HG03439 (cell line): ENCODE measurements around the gene RSRC2.
"Not testable (repeated sequence)": the region's sequence is repeated elsewhere in the genome, so short reads cannot be mapped to it uniquely, and the experiment has no call there.

Experiments
- ATAC-seq: cut with Tn5 transposase; IDR thresholded peaks from one replicate; pipeline ENCODE4 v1.9.1; 2021; ENCODE audit warnings: mild to moderate bottlenecking, moderate library complexity; ENCODE audit not compliant: unreplicated experiment

RSRC2 gene, protein sequence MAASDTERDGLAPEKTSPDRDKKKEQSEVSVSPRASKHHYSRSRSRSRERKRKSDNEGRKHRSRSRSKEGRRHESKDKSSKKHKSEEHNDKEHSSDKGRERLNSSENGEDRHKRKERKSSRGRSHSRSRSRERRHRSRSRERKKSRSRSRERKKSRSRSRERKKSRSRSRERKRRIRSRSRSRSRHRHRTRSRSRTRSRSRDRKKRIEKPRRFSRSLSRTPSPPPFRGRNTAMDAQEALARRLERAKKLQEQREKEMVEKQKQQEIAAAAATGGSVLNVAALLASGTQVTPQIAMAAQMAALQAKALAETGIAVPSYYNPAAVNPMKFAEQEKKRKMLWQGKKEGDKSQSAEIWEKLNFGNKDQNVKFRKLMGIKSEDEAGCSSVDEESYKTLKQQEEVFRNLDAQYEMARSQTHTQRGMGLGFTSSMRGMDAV

DNA sequence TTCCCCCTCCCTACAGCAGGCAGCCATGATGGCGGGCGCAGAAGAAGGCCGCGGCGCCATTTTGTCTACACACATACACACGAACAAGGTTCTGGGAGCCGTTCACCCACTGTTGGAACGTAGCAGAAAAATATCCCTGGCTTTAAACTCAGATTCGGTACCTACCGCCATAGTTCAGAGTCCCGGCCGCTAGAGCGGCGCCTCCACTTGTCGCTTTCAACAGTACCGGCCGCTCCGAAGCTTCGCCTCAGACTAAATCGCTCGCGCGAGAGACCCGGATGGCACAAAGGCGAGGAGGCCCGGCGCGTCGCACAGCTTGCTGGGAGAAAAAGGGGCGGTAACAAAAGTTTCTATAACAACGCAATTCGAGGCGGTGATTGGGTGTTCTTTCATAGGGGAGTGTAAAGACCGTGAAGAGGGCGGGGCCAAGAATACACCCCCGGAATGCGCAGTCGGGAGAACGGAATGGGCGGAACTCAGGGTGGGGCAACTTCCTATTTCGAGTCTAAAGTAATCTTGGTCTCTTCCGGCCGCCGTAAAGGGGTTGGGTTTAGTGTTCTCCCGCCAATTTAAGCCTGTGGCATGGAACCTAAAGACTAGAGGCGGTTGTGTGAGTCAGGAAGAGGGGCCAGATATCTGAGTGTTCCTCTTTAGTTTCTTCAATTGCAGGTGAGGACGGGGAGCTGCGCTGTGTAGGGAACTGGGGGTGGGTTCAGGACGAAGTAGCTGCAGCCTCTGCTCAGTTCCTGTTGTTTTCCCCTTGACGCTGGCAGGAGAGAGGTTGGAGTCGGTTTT is at the start of gene RSRC2, which contains the start of gene KNTC1:
Gene RSRC2 (minus strand): TSS at position 254 of the 795 bp plus-strand sequence. CDS start 83 bp downstream, at position 171.
Gene KNTC1 (plus strand): TSS at position 567 of the 795 bp plus-strand sequence. CDS start 2,815 bp downstream, outside the sequence.
- peak; percentile 95 for ATAC-seq

DNA sequence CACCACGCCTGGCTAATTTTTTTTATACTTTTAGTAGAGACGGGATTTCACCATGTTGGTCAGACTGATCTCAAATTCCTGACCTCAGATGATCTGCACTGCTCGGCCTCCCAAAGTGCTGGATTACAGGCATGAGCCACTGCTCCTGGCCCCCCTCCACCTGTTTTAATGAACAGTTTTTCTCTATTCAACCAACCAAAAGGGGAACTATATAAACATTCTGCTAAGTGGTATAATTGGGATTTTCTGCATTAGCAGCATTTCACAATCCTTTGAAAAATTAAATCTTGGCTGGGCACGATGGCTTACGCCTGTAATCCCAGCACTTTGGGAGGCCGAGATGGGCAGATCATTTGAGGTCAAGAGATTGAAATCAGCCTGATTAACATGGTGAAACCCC is 45.1 kb upstream of the RSRC2 start:
- ATAC-seq, result no peak

DNA sequence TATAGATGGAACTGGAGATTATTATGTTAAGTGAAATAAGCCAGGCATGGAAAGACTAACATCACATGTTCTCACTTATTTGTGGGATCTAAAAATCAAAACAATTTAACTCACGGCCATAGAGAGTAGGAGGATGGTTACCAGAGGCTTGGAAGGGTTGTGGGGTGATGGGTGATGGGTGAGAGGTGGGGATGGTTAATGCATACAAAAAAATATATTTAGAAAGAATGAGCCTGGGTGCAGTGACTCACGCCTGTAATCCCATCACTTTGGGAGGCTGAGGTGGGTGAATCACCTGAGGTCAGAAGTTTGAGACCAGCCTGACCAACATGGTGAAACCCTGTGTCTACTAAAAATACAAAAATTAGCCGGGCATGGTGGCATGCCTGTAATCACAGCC is 43.3 kb upstream of the RSRC2 start:
- not testable (repeated sequence) for ATAC-seq

DNA sequence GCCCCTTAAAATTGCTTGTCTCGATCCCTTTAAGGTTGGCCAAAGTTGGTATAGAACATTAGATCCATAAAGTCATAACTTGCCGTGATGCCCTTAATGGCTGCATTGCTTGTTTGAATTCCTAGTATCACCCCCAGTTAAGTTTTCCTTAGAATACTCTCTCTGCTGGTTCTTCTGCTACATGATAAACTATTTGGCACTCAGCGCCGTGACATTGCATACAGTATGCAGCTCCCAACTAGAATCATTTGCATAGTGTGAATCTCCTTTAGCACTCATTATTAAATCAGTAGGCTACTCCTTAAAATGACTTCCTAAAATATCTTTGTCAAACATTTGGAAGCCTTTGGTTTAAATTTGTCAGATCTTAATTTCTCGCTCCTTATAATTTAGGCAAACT is 42.6 kb upstream of the RSRC2 start:
- no peak for ATAC-seq

DNA sequence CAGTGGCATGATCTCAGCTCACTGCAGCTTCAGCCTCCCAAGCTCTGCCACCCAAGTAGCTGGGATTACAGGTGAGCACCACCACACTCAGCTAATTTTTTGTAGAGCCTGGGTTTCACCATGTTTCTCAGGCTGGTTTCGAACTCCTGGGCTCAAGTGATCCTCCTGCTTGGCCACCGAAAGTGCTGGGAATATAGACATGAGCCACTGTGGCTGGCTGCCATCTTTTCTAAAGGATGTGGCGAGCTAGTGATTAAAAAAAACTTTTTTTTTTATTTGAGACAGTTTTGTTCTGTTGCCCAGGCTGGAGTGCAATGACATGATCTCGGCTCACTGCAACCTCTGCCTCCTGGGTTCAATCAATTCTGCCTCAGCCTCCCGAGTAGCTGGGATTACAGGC is 40.1 kb upstream of the RSRC2 start:
- not testable (repeated sequence) for ATAC-seq

DNA sequence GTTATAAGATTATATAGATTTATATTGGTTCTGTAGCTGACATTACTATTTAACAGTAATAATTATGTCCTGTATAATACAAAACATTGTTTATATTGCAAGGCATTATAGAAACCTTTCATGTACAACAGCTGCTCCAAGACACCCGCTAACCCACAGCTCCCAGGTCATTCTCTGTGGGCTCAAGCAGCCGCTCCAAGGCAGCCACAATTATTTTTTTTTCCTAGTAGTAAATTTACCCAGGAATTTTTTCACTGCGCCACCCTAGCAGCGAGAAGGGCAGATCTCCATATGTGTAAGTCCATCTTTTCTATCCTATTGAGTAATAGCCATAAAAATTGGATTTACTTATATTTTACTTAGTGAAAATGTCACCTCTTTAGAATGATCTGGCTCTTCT is 36.6 kb upstream of the RSRC2 start:
- no peak for ATAC-seq

DNA sequence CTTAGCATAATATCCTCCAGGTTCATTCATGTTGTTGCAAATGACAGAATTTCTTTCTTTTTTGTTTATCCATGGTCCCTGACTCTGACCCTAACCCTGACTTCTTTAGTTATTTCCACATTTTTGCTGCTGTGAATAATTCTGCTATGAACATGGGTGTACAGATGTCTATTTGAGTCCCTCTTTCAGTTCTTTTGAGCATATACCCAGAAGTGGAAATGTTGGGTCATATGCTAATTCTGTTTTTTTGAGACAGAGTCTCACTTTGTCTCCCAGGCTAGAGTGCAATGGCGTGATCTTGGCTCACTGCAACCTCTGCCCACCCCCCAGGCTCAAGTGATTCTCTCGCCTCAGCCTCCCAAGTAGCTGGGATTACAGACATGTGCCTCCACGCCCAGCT is 33.4 kb upstream of the RSRC2 start:
- no peak for ATAC-seq

DNA sequence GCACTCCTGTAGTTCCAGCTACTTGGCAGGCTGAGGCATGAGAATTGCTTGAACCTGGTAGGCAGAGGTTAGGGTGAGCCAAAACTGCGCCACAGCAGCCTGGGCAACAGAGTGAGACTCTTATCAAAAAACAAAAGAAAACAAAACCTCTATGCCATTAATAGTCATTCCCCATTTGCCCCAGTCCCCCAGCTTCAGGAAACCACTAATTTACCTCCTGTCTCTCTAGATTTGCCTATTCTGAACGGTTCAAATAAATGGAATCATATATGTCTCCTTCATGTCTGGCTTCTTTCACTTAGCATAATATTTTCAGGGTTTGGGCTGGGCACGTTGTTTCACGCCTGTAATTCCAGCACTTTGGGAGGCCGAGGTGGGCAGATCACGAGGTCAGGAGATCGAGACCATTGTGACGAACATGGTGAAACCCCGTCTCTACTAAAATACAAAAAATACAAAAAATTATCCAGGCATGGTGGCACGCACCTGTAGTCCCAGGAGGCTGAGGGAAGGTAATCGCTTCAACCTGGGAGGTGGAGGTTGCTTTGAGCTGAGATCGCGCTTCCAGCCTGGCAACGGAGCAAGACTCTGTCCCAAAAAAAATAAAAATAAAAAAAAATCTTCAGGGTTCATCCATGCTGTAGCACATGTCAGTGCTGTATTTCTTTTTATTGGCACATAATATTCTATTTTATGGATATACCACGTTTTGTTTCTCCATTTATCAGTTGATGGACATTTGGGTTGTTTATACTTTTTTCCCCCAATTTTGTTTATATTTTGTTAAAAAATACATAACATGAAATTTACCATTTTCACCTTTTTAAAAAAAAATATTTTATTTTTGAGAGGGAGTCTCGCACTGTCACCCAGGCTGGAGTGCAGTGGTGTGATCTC is 32.3 kb upstream of the RSRC2 start:
- peak; percentile 48 for ATAC-seq

DNA sequence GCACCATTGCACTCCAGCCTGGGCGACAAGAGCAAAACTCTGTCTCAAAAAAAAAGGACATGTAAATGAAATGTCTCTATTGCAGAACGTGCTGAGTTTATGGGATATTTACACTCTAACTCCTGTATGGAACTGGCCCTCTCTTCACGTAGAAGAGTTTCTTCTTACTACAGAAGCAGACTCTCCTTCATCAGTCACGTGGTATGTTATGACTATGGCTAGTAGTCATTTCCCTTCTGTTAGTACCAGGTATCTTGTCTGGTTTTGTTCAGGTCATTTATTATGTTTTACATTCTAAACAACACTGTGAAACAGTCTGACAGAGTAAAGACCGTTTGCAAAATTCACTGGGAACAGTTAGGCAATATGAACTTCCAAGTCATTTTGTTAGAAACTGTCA is 20.6 kb upstream of the RSRC2 start:
- ATAC-seq, result no peak

DNA sequence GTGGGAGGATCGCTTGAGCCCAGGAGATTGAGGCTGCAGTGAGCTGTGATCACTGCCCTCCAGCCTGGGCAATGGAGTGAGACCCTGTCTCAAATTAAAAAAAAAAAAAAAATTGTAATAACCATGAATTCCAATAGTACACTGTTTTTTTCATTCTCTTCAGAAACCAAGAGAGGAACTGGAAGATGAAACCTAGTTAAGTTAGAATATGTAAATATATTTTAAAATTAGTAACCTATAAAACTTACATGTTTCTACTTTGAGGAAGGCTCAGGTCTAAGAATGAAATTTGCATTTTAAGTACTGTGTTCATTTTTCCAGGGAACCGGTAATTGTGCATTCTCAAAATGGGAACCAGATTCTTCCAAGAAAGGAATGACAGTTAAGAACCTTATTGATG is 19.1 kb upstream of the RSRC2 start:
- ATAC-seq, result peak; percentile 64

DNA sequence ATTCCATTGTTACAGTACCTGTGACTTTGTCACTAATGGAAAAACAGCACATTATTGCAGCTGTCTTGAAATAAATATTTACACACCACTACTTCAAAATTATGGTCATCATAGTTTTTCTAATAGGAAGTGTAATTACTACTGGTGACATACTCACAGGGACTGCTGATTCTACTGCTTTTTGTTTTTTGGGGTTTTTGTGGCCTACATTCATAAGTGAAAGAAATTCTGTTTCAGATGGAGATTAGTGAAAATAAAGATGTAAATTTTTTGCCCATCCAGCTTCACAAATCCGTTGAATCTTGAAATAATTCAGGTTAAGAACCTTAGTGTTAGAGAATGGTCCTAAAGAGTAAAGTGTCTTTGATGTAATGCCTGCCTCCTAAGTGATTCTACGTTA is 17.8 kb upstream of the RSRC2 start:
- no peak for ATAC-seq

DNA sequence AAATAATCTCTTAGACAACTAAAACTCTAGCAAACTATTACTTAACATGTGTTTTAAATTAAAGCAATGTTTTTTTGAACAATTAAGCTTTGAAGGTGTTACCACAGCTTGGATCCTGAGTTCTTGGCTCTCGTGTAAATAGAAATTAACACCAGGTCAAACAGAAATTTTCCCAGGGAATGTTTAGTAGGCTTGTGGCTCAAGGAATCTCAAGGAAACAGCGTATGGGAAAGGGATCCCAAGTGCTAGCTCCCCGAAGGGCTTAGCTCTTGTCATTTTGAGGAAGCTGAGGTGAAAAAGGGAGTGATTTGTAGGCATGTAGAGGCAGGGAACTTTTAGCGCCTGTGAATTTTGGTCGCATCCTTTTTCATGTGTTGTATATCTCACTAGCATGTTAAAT is 11.8 kb upstream of the RSRC2 start:
- no peak for ATAC-seq

DNA sequence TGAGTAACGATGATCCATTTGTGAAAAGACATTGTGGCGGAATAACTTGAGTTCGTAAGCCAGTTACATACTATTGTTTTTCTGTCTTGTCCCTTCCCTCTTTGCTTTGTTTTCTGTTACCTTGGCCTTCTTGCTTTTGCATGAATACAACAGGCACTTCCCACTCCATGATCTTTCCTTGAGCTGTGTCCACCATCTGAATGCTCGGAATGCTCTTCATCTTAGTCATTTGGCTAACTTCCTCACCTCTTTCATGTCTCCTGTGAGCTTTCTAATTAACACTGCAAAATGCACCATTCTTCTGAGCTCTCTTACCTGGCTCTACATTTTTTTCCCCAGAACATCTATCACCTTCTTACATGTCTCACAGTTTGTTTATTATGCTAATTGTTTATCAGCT is 10.3 kb upstream of the RSRC2 start:
- ATAC-seq, result no peak

DNA sequence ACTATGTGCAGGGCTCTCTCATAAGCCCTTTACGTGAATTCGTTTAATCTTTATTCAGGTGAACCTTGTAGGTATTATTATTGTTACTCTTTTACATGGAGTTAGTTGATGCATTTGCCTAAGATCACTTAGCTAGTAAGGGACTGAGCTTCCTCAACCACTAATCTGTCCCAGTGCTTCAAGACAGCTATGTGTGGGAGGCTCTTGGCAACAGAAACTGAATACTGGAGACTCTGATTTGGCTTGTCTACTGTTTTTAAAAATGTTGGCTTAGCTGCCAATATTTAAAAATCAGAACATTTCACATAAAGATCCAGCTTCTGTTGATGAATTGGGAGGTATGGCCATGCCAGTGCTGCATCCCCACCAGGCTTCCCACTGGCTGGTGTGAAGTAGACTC is 7.1 kb upstream of the RSRC2 start:
- ATAC-seq, result no peak

DNA sequence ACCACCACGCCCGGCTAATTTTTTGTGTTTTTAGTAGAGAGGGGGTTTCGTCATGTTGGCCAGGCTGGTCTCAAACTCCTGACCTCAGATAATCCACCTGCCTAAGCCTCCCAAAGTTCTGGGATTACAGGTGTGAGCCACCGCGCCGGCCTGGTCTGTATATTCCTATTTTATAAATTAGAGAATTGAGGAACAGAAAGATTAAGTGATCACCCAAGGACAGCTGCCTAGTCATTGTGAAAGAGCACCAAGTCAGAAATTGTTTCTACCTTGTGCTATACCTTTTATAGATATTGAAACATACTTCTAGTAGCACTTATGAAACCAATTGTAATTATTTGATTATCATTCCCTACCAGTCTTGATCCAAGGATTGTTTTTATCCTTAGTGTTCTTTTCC is 2.3 kb upstream of the RSRC2 start:
- no peak for ATAC-seq

DNA sequence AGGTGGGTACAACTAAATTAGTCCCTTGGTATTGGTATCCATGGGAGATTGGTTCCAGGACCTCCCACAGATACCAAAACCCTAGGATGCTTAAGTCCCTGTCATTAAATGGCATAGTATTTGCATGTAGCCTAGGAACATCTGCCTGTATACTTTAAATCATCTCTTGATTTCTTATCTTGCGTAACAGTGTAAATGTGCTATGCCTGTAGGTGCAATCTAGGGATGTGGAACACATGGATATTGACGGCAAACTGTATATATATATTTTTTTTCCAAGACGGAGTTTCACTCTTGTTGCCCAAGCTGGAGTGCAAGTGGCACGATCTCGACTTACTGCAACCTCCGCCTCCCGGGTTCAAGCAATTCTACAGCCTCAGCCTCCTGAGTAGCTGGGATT is 1.8 kb upstream of the RSRC2 start:
- no peak for ATAC-seq

DNA sequence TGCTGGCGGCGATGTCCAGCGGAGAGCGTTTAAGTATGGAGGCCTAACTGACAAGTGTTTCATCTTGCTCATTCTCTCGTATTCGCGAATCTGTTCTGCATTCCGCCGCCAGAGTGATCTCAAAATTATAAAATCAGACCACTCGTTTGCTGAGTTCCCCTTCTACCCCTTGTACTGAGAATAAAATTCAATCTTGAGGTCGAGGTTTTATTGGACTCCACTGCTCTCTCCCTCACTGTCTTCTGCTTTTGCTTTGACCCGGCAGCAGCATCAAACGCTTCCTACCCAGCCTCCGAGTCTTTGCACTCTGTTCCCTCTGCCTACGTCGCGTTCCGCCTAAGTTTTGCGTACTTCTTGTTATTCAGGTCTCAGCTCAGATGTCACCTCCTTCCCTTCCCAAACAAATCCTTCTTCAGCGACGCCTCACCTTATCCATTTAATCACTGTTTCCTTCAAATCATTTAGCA is 775 bp upstream of the RSRC2 start:
- ATAC-seq, result no peak

DNA sequence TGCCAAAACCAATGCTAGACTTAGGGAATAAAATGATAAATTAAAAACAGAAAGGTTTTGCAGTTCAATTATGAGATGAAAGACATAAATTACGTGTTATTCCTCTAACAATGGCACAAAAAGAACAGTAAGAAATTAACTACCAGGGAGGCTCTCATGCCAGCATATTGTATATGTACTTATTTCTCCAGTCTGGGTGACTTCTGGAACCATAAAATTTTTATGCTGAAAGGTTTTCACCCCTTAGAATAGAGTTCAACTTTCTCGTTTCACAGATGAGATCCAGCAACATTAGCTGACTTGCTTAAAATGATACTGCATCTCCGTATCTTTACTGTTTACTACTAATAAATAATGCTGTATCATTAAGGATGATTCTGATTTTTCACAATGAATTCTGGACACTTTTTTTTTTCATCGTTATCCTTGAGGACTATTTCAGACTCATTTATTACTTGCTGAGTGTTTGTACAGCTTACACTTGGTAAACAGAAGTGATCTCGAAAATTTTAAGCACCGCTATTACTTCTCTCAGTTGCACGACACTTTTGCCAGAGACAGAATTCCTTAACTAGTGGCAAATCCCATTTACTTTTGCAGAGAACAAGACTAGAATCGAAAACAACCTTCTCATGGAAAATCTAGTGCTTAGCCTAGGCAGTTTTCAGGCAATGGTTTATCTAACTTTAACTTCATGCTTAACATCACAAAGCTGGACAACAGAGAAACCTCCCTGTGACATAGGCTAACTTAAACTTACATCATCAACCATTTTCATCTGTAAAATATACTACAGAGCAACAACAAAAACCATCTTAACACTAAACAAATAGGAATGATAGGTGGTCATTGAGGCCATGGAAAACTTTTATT is 2.7 kb downstream of the RSRC2 start:
- no peak for ATAC-seq

DNA sequence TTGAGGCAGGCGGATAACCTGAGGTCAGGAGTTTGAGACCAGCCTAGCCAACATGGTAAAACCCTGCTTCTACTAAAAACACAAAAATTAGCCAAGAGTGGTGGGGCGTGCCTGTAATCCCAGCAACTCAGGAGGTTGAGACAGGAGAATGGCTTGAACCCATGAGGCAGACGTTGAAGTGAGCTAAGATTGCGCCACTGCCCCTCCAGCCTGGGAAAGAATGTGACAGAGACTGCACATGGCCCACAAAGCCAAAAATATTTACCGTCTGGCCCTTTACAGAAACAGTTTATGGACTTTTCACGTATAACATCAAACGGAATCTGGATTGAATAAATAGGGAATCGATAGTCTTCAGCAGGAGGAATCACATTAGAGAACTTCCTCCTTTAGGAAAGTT is 3.5 kb downstream of the RSRC2 start:
- no peak for ATAC-seq

DNA sequence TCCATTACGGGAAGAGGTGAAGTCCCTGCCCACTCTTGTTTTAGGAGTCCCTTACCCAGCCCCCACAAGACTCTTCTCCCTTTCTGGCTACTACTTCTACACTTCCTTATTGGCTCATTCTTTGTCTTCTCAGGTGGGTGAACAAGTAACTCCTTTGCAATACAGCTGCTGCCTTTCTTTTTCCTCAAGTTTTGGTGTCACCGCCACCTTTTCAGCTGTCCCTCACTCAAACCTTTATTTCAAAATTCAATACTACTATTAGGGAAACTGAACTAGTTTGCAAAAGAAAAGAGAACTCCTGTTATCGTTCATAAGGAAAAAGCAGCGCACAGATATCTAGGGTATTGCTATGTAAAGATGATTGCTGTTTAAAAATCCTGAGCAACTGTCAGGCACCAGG is 6.1 kb downstream of the RSRC2 start:
- no peak for ATAC-seq
